Measurements from ENCODE around the gene CRABP1. TPM values are rescaled to one million over a fixed set of nuclear protein-coding genes. Genes with fewer than 3 reads are reported as not detected.

The CRABP1 gene
- polyA plus RNA-seq, 1 donor from 2014 or later: 7.0 TPM

DNA sequence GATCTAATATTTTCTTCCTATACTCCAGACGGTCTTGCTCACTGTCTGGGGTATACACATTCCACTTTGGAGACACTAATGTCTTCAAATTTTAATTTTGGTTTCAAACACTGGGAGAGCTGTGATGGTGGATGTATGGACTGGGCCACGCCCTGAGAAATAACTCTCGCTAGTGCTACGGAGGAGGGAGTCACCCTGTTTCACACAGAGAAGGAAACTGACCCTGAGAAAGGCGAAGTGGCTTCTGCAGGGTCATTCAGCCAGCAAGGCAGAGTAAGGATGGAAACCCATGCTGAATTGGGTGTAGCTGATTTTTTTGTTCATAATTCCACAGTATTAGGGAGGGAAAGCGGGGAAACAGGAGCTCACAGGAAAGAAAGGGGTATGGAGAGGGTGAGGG is 32.2 kb upstream of the CRABP1 start:
- Histone ChIP-seq H2AFZ (ENCODE audit: low read depth, low read length) (no peak overlapping the region), H3K9me2 (ENCODE audit: insufficient read depth, low read length) (no peaks in the 10 kb centered on the region), H4K20me1 (ENCODE audit: insufficient read depth) (no peaks in the 10 kb centered on the region), H3F3A (ENCODE audit: insufficient read depth, low read length, poor library complexity, severe bottlenecking) (no peaks in the 10 kb centered on the region), H3K79me2 (replicated peaks; ENCODE audit: insufficient read depth, low read length) (no peaks in the 10 kb centered on the region), H3K27ac (ENCODE audit: low read length) (no peak overlapping the region), H3K4me2 (ENCODE audit: low read length) (no peak overlapping the region), H3K36me3 (ENCODE audit: insufficient read depth, low read length) (no peaks in the 10 kb centered on the region), H3K27me3 (ENCODE audit: insufficient read depth, low read depth, low read length) (no peaks in the 10 kb centered on the region), H3K4me3 (ENCODE audit: low read length) (no peak overlapping the region), H3K9ac (ENCODE audit: low read length) (no peak overlapping the region), H3K9me3 (ENCODE audit: low read length) (no peaks in the 10 kb centered on the region)
- TF ChIP-seq, protein P1, sequence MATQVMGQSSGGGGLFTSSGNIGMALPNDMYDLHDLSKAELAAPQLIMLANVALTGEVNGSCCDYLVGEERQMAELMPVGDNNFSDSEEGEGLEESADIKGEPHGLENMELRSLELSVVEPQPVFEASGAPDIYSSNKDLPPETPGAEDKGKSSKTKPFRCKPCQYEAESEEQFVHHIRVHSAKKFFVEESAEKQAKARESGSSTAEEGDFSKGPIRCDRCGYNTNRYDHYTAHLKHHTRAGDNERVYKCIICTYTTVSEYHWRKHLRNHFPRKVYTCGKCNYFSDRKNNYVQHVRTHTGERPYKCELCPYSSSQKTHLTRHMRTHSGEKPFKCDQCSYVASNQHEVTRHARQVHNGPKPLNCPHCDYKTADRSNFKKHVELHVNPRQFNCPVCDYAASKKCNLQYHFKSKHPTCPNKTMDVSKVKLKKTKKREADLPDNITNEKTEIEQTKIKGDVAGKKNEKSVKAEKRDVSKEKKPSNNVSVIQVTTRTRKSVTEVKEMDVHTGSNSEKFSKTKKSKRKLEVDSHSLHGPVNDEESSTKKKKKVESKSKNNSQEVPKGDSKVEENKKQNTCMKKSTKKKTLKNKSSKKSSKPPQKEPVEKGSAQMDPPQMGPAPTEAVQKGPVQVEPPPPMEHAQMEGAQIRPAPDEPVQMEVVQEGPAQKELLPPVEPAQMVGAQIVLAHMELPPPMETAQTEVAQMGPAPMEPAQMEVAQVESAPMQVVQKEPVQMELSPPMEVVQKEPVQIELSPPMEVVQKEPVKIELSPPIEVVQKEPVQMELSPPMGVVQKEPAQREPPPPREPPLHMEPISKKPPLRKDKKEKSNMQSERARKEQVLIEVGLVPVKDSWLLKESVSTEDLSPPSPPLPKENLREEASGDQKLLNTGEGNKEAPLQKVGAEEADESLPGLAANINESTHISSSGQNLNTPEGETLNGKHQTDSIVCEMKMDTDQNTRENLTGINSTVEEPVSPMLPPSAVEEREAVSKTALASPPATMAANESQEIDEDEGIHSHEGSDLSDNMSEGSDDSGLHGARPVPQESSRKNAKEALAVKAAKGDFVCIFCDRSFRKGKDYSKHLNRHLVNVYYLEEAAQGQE (IDR thresholded peaks at IDR 0.05; ENCODE audit: borderline replicate concordance): no peak
- TF ChIP-seq TAF1 (IDR thresholded peaks at IDR 0.05; ENCODE audit: low read depth) (no peak), RAD21 (conservative IDR thresholded peaks at IDR 0.05) (no peak), MXI1 (conservative IDR thresholded peaks at IDR 0.05; ENCODE audit: poor library complexity, severe bottlenecking) (no peak), SMC3 (conservative IDR thresholded peaks at IDR 0.05; ENCODE audit: poor library complexity) (no peak), EP300 (conservative IDR thresholded peaks at IDR 0.05; ENCODE audit: poor library complexity, severe bottlenecking) (no peak)
- TF ChIP-seq, protein P2, sequence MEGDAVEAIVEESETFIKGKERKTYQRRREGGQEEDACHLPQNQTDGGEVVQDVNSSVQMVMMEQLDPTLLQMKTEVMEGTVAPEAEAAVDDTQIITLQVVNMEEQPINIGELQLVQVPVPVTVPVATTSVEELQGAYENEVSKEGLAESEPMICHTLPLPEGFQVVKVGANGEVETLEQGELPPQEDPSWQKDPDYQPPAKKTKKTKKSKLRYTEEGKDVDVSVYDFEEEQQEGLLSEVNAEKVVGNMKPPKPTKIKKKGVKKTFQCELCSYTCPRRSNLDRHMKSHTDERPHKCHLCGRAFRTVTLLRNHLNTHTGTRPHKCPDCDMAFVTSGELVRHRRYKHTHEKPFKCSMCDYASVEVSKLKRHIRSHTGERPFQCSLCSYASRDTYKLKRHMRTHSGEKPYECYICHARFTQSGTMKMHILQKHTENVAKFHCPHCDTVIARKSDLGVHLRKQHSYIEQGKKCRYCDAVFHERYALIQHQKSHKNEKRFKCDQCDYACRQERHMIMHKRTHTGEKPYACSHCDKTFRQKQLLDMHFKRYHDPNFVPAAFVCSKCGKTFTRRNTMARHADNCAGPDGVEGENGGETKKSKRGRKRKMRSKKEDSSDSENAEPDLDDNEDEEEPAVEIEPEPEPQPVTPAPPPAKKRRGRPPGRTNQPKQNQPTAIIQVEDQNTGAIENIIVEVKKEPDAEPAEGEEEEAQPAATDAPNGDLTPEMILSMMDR (IDR thresholded peaks at IDR 0.05; ENCODE audit: poor library complexity, severe bottlenecking): no peak

DNA sequence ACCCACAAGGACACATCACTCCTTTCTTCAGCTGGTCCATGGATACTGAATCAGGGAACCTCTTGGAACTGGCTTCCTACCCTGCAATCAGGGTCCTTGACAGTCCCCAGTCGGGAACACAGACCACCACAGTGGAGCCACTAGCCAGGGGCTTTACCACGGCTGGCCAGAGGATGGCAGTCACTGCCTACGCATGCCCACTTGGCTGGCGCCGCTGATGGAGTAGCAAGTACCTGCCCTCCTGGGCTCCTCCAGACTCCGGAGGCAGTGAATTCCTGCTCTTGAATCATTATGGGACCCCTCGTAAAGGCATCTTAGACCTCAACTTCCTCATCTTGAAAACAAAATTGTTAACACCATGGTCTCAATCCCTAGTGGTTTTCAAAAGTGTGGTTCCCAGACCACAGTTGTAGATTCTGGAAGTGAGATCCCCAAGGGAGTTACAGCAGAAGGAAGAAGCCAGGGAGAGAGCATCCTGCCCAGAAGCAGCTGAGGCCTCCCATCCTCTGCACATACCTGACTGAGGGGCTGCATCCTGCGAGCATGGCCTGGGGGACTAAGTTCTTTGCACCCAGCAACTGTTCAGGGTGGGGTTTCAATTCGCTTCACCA is 31.6 kb upstream of the CRABP1 start:
- Histone ChIP-seq H3K27me3 (ENCODE audit: insufficient read depth, low read depth, low read length) (no peaks in the 10 kb centered on the region), H2AFZ (ENCODE audit: low read depth, low read length) (no peak overlapping the region), H3K9me2 (ENCODE audit: insufficient read depth, low read length) (no peaks in the 10 kb centered on the region), H3K4me2 (ENCODE audit: low read length) (no peak overlapping the region), H3K9me3 (ENCODE audit: low read length) (no peaks in the 10 kb centered on the region), H3K4me3 (ENCODE audit: low read length) (no peak overlapping the region), H4K20me1 (ENCODE audit: insufficient read depth) (no peaks in the 10 kb centered on the region), H3K79me2 (replicated peaks; ENCODE audit: insufficient read depth, low read length) (no peaks in the 10 kb centered on the region), H3K27ac (ENCODE audit: low read length) (no peak overlapping the region), H3F3A (ENCODE audit: insufficient read depth, low read length, poor library complexity, severe bottlenecking) (no peaks in the 10 kb centered on the region), H3K9ac (ENCODE audit: low read length) (no peak overlapping the region), H3K36me3 (ENCODE audit: insufficient read depth, low read length) (no peaks in the 10 kb centered on the region)
- TF ChIP-seq TAF1 (IDR thresholded peaks at IDR 0.05; ENCODE audit: low read depth) (no peak), RAD21 (conservative IDR thresholded peaks at IDR 0.05) (peak; percentile 99), POLR2AphosphoS5 (IDR thresholded peaks at IDR 0.05) (no peak), EZH2 (IDR thresholded peaks at IDR 0.05; ENCODE audit: borderline replicate concordance, insufficient read depth, low read length, poor library complexity, severe bottlenecking) (no peak), SMC3 (conservative IDR thresholded peaks at IDR 0.05; ENCODE audit: poor library complexity) (peak; percentile 98), EP300 (conservative IDR thresholded peaks at IDR 0.05; ENCODE audit: poor library complexity, severe bottlenecking) (no peak), MXI1 (conservative IDR thresholded peaks at IDR 0.05; ENCODE audit: poor library complexity, severe bottlenecking) (no peak)
- TF ChIP-seq, protein P2 (IDR thresholded peaks at IDR 0.05; ENCODE audit: poor library complexity, severe bottlenecking): peak; percentile 98
- TF ChIP-seq, protein P1 (IDR thresholded peaks at IDR 0.05; ENCODE audit: borderline replicate concordance): no peak

Data from neural cell (in vitro differentiated cells).